Glutamatergic neuron (in vitro differentiated cells): Measurements from ENCODE around the gene RASGEF1C. TPM values are rescaled to one million over a fixed set of nuclear protein-coding genes. Genes with fewer than 3 reads are reported as not detected.
"Not testable (repeated sequence)": the region's sequence is repeated elsewhere in the genome, so short reads cannot be mapped to it uniquely, and the experiment has no call there.

Experiments used
- DNase-seq: peaks from one replicate; pipeline ENCODE4 v3.0.0; 2022
- H3K27ac Mint-ChIP-seq: one replicate; pipeline ENCODE4 v1.8.0; 2020; ENCODE audit warnings: mild to moderate bottlenecking, mixed read lengths, inconsistent platforms; ENCODE audit not compliant: unreplicated experiment
- H3K27me3 Mint-ChIP-seq: one replicate; pipeline ENCODE4 v1.8.0; 2020; ENCODE audit warnings: mild to moderate bottlenecking, moderate library complexity, mixed read lengths, inconsistent platforms; ENCODE audit not compliant: unreplicated experiment
- H3K36me3 Mint-ChIP-seq: one replicate; pipeline ENCODE4 v1.8.0; 2020; ENCODE audit warnings: mild to moderate bottlenecking, mixed read lengths, inconsistent platforms; ENCODE audit not compliant: unreplicated experiment
- H3K4me1 Mint-ChIP-seq: one replicate; pipeline ENCODE4 v1.8.0; 2020; ENCODE audit warnings: mild to moderate bottlenecking, low read depth, mixed read lengths, inconsistent platforms; ENCODE audit not compliant: unreplicated experiment
- H3K4me3 Mint-ChIP-seq: one replicate; pipeline ENCODE4 v1.8.0; 2020; ENCODE audit warnings: mild to moderate bottlenecking, mixed read lengths, inconsistent platforms; ENCODE audit not compliant: unreplicated experiment
- H3K9me3 Mint-ChIP-seq: one replicate; pipeline ENCODE4 v1.8.0; 2020; ENCODE audit warnings: mild to moderate bottlenecking, moderate library complexity, mixed read lengths, inconsistent platforms; ENCODE audit not compliant: unreplicated experiment
- total RNA-seq: library from RNA; stranded (reverse); fragmentation: NEBNext Ultra II Directional; extraction: Animal tissue kit (Norgen Biotek cat#: 25700); gene quantifications from one replicate; pipeline ENCODE4 v1.2.1, GENCODE V29; 2021; ENCODE audit not compliant: unreplicated experiment
- TF ChIP-seq, protein P1 (sequence below): fragments of 200-600 bp; sonication (generic); IDR thresholded peaks from one replicate; pipeline ENCODE4 v1.5.0; 2021; ENCODE audit not compliant: partially characterized antibody, unreplicated experiment

Gene RASGEF1C
- total RNA-seq, 1 donor from 2014 or later: 21.1 TPM

DNA sequence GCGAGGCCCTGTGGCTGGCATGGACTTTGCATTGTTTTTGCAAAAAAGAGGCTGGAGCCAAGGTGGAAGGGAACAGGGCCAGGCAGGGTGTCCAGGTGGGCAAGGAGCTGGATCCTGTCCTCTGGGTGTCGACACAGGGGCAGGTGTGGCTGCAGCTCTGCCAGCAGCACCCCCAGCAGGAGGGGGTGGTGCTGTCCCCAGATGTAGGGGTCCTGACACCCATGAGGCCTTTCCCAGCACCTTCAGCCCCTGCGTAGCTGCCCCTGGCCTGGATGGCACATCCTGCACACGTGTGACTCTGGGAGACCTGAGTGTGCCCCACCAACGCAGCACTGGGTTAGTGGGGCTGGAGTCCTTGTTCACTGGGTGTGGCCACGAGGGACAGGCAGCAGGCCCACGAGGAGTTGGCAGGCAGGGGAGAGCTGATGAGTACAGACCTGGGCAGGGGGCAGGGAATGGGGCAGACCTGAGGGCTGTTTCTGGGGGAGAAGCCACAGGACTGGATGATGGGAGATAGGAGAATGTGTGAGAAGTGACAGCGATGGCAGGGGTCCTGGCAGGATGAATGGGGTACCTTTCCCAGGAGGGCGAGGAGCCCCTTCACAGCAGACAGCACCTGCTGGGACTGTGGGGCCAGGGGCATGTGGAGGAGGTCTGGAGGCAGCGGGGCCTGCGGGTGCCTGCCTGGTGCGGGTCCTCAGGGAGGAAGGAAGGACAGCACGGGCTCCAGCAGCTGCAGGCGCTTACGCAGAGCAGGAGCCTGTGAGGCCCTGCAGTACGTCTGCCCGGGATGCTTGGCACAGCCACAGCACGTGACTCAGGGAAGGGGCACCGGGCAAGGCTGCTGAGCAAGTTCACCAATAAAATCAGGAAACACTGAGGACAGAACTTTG is 3.6 kb upstream of the RASGEF1C start:
- H3K9me3 Mint-ChIP-seq: peaks cover 15% of the 10 kb centered on the region
- no peak overlapping the region for H3K27ac Mint-ChIP-seq
- peaks cover 18% of the 10 kb centered on the region for H3K27me3 Mint-ChIP-seq
- peaks cover 8% of the 10 kb centered on the region for H3K36me3 Mint-ChIP-seq
- H3K4me3 Mint-ChIP-seq: no peak overlapping the region
- peaks cover 4% of the 10 kb centered on the region for H3K4me1 Mint-ChIP-seq
- DNase-seq: no peak
- TF ChIP-seq, protein P1, sequence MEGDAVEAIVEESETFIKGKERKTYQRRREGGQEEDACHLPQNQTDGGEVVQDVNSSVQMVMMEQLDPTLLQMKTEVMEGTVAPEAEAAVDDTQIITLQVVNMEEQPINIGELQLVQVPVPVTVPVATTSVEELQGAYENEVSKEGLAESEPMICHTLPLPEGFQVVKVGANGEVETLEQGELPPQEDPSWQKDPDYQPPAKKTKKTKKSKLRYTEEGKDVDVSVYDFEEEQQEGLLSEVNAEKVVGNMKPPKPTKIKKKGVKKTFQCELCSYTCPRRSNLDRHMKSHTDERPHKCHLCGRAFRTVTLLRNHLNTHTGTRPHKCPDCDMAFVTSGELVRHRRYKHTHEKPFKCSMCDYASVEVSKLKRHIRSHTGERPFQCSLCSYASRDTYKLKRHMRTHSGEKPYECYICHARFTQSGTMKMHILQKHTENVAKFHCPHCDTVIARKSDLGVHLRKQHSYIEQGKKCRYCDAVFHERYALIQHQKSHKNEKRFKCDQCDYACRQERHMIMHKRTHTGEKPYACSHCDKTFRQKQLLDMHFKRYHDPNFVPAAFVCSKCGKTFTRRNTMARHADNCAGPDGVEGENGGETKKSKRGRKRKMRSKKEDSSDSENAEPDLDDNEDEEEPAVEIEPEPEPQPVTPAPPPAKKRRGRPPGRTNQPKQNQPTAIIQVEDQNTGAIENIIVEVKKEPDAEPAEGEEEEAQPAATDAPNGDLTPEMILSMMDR: no peak

DNA sequence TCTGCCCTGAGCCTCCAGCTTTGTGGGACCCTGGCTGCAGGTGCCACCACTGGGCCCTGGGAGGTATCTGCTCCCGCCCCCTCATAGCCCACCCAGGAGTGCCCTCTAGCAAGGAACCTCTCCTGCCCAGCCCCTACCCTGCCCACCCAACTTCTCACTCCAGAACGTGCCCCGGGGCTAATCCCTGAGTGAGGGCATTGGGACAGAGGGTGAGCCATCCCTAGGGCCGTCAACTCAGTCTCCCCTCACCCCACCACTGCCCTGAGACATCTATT is 2.7 kb upstream of the RASGEF1C start:
- Mint-ChIP-seq H3K36me3 (peaks cover 8% of the 10 kb centered on the region), H3K4me1 (peaks cover 8% of the 10 kb centered on the region), H3K27ac (no peak overlapping the region), H3K27me3 (peaks cover 18% of the 10 kb centered on the region), H3K9me3 (peaks cover 15% of the 10 kb centered on the region), H3K4me3 (no peak overlapping the region)
- TF ChIP-seq, protein P1: no peak
- no peak for DNase-seq

DNA sequence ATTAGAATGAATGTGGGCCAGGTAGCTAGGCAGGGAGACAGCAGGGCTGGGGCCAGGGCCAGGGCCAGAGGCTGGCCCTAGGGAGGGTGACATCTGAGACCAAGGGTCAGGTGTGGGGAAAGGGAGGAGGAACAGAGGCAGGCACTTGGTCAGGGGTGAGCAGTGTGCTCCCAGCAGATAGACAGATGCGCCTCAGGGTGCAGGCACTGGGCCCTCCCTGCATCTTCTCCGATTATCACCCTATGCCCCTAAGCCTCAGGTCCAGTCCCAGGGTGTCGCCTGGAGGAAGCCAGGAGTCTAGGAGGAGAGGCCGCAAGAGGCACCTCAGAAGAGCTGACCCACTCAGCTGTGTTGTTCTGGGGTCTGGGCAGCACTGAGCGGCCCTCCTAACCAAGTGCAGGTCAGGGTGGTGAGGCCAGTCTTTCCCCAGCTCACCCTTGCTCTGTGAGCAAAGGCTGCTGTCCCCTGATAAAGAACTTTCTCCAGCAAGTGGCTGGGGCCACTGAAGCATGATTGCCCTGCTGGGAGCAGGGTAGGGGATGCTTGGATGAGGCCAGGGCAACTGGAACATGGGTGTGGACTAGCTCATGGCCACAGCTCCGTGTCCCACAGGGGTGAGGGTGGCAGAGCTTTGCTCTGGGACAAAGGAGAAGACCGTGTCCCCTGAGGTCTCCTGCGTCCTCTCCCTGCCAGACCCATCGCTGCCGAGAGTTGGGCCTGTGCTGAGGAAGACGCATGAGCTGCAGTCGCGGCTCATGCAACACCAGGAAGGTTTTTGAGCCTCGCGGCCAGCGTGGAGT is 2.1 kb upstream of the RASGEF1C start:
- no peak for DNase-seq
- TF ChIP-seq, protein P1: no peak
- peaks cover 16% of the 10 kb centered on the region for H3K9me3 Mint-ChIP-seq
- H3K27ac Mint-ChIP-seq: no peak overlapping the region
- peaks cover 8% of the 10 kb centered on the region for H3K36me3 Mint-ChIP-seq
- H3K4me1 Mint-ChIP-seq: peaks cover 10% of the 10 kb centered on the region
- peaks cover 18% of the 10 kb centered on the region for H3K27me3 Mint-ChIP-seq
- no peak overlapping the region for H3K4me3 Mint-ChIP-seq

DNA sequence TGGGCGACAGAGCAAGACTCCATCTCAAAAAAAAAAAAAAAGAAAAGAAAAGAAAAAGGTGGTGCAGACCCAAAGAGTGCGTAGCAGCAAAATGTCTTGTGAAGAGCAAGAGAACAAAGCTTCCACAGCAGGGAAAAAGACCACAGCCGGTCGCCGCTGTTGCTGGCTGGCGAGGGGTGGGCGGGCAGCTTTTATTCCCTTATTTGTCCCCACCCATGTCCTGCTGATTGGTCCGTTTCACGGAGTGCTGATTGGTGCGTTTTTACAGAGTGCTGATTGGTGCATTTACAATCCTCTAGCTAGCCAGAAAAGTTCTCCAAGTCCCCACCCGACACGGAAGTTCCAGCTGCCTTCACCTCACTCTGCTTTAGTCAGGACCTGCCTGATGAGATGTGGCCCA is 1.1 kb upstream of the RASGEF1C start:
- not testable (repeated sequence) for H3K36me3 Mint-ChIP-seq, H3K4me3 Mint-ChIP-seq, DNase-seq, H3K4me1 Mint-ChIP-seq, H3K27ac Mint-ChIP-seq
- Mint-ChIP-seq H3K27me3 (peaks cover 18% of the 10 kb centered on the region), H3K9me3 (peaks cover 11% of the 10 kb centered on the region)

DNA sequence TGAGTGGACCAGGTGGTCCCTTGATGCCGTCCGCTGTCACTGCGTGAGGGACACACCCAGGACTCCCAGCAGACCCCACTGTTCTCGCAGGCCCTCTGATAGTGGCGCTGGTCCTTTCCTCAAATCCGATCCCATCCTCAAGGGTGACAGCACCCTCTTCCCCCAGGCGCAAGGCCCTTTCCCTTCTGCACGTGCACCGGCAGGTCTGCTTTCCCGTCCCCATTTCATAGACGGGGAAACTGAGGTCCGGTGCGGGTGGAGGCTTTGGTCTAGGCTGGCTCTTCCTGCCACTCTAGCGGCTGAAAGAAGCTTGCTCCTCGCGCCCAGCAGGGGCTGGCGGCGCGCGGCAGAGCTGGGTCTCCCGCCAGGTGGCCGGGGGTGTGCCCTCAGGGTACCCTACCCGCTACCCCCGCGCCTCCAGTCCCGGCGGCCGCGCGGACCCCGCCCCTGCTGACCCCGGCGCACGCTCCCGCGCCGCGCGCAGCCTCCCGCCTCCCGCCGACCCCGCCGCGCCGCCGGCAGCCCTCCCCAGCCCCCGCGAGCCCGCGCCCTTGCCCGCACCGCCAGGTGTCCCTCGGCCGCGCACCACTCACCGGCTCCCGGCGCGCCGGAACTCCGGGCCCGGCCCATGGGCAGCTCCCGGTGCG is 453 bp downstream of the RASGEF1C start:
- TF ChIP-seq, protein P1: no peak
- Mint-ChIP-seq H3K9me3 (peaks cover 7% of the 10 kb centered on the region), H3K4me1 (peaks cover 10% of the 10 kb centered on the region), H3K36me3 (no peaks in the 10 kb centered on the region), H3K4me3 (peak overlapping the region; percentile 92), H3K27me3 (peaks cover 14% of the 10 kb centered on the region), H3K27ac (peak overlapping the region; percentile 34)
- peak; percentile 64 for DNase-seq
